Subcutaneous adipose tissue (tissue), 4 donors: Measurements from ENCODE around the gene LIPA. TPM values are rescaled to one million over a fixed set of nuclear protein-coding genes. Genes with fewer than 3 reads are reported as not detected.

Experiments
- total RNA-seq, 4 donors: library from RNA; depleted of rRNA; stranded (reverse); fragments of >200 nt; gene quantifications; one replicate each; pipeline ENCODE4 v1.1.0, GENCODE V29; 2016
- TF ChIP-seq, protein P1 (sequence below): fragments of 450-650 bp; IDR thresholded peaks from one replicate; pipeline ENCODE4 v1.5.1; 2016; ENCODE audit warnings: low read depth, mild to moderate bottlenecking, control low read depth, antibody characterized with exemption, moderate library complexity

Gene LIPA
- total RNA-seq, 4 donors from 2014 or later: 77.2 to 1,001 (median 137) TPM

DNA sequence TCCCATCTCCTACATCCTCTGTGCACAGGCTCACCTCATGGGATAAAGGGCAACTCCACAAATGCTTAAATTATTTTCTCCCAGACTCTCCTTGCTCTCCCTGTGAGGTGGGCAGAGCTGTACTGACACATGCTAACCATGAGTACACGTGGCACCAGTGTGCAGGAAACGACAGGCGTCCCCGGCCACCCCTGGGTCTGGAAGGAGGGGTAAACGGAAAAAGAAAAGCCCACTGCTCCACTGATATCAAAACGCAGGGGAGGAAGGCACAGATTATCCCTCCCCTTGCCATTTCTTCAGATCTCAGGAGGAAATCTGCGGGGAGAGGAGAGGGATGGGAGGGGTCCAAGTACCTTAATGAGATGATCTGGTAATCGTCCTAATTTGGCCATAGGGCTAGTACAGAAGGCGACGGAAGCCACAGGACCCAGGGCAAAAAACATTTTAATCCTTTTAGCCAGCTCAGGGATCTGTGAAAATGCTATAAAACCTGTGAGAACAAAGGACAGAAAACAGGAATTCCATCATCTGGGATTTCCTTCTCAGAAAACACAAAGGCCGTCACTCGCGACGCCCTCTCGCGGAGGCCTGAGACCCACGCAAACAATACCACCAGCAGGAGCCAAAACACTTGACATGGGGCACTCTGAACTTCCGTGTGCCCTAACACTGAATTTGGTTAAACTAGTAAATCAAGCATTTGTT is 26.7 kb downstream of the LIPA start:
- TF ChIP-seq, protein P1, sequence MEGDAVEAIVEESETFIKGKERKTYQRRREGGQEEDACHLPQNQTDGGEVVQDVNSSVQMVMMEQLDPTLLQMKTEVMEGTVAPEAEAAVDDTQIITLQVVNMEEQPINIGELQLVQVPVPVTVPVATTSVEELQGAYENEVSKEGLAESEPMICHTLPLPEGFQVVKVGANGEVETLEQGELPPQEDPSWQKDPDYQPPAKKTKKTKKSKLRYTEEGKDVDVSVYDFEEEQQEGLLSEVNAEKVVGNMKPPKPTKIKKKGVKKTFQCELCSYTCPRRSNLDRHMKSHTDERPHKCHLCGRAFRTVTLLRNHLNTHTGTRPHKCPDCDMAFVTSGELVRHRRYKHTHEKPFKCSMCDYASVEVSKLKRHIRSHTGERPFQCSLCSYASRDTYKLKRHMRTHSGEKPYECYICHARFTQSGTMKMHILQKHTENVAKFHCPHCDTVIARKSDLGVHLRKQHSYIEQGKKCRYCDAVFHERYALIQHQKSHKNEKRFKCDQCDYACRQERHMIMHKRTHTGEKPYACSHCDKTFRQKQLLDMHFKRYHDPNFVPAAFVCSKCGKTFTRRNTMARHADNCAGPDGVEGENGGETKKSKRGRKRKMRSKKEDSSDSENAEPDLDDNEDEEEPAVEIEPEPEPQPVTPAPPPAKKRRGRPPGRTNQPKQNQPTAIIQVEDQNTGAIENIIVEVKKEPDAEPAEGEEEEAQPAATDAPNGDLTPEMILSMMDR: no peak

DNA sequence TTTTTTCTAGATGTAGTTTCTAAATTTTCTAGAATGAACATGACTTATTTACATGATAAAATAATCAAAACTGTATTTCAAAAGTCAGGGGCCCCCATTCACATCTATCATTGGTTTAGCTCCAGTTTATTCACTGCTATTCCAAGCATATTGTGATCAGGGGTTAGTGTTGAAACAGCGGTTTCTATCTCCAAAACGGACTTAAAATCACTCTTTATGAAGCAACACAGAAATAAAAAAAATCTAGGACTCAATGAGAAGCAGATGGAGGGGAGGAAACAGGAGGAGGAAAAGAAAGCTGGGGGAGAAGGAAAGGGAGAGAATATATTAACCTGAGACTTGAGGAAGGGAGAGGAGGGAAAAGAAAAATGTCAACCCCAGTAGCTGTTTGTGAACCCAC is 29.7 kb downstream of the LIPA start:
- TF ChIP-seq, protein P1: no peak

- TF ChIP-seq, protein P1: no peak
Observed at GRCh38 chr10:89219513-89220218, 31.9 kb downstream of the LIPA start.

GRCh38 chr10:89217057-89217990 is 34.3 kb downstream of the LIPA start:
- TF ChIP-seq, protein P1: no peak

- TF ChIP-seq, protein P1: no peak
Observed at GRCh38 chr10:89216056-89216455, 35.5 kb downstream of the LIPA start.

- TF ChIP-seq, protein P1: no peak
Observed at GRCh38 chr10:89215511-89215910, 36.1 kb downstream of the LIPA start.
